Measurements from ENCODE around the gene NOL4L.

DNA sequence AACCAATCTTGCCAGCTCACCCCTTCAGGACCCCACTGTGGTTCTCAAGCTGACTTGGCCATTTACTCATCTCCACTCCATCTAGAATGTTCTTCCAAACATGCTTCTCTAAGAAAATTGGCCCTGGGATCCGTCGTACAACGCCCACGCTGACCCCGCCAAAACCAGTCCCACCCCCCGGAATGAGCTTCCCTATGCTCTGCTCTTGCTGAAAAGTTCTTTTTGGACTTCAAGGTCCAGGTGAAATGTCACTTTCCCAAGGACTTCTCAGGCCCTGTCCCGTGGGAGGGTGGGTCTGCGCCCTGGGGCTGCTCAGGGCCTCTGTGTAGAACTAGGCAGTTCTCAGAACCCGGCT is 9.9 kb downstream of the NOL4L start:
- TF ChIP-seq, protein P1, sequence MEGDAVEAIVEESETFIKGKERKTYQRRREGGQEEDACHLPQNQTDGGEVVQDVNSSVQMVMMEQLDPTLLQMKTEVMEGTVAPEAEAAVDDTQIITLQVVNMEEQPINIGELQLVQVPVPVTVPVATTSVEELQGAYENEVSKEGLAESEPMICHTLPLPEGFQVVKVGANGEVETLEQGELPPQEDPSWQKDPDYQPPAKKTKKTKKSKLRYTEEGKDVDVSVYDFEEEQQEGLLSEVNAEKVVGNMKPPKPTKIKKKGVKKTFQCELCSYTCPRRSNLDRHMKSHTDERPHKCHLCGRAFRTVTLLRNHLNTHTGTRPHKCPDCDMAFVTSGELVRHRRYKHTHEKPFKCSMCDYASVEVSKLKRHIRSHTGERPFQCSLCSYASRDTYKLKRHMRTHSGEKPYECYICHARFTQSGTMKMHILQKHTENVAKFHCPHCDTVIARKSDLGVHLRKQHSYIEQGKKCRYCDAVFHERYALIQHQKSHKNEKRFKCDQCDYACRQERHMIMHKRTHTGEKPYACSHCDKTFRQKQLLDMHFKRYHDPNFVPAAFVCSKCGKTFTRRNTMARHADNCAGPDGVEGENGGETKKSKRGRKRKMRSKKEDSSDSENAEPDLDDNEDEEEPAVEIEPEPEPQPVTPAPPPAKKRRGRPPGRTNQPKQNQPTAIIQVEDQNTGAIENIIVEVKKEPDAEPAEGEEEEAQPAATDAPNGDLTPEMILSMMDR (IDR thresholded peaks at IDR 0.05) = no peak
- no peak for TF ChIP-seq POLR2A (IDR thresholded peaks at IDR 0.05)
